MCF 10A (cell line): ENCODE results near the gene CRYBG1. TPM values are rescaled to one million over a fixed set of nuclear protein-coding genes. Genes with fewer than 3 reads are reported as not detected.

Experiments
- BruUV-seq: library from RNA; stranded (reverse); fragments of 400-500 nt; replicated peaks from 2 replicates; lab custom pipeline; 2021; lab: Mats Ljungman, UMichigan
- CTCF ChIA-PET: fragments of 300-600 bp; sonication (Branson Sonifier 250); formaldehyde crosslinking; extraction: SDS; loops from one replicate; lab custom pipeline; 2021; ENCODE audit warnings: antibody characterized with exemption, inconsistent platforms; lab: Yijun Ruan, JAX
- POLR2A ChIA-PET: fragments of 300-600, 350-650 bp; sonication (Branson Sonifier 250); formaldehyde crosslinking; extraction: SDS; loops from one replicate; lab custom pipeline; 2020; ENCODE audit warnings: antibody characterized with exemption, inconsistent platforms; lab: Yijun Ruan, JAX
- DNase-seq: peaks from one replicate; pipeline ENCODE4 v3.0.0-alpha.2; 2018; ENCODE audit not compliant: unreplicated experiment
- H3K27ac Mint-ChIP-seq: one replicate; pipeline ENCODE4 v1.8.0; 2022; ENCODE audit warnings: mild to moderate bottlenecking, low read depth, mixed read lengths; ENCODE audit not compliant: unreplicated experiment
- H3K27me3 Mint-ChIP-seq: one replicate; pipeline ENCODE4 v1.8.0; 2022; ENCODE audit warnings: mixed read lengths; ENCODE audit not compliant: insufficient read depth, unreplicated experiment
- H3K36me3 Mint-ChIP-seq: one replicate; pipeline ENCODE4 v1.8.0; 2022; ENCODE audit warnings: mild to moderate bottlenecking, moderate library complexity, mixed read lengths; ENCODE audit not compliant: insufficient read depth, unreplicated experiment
- H3K4me1 Mint-ChIP-seq: one replicate; pipeline ENCODE4 v1.8.0; 2022; ENCODE audit warnings: mixed read lengths; ENCODE audit not compliant: insufficient read depth, unreplicated experiment
- H3K4me3 Mint-ChIP-seq: one replicate; pipeline ENCODE4 v1.8.0; 2022; ENCODE audit warnings: mild to moderate bottlenecking, moderate library complexity, mixed read lengths; ENCODE audit not compliant: unreplicated experiment
- H3K9me3 Mint-ChIP-seq: one replicate; pipeline ENCODE4 v1.8.0; 2022; ENCODE audit warnings: mixed read lengths; ENCODE audit not compliant: unreplicated experiment
- intact Hi-C: fragments of 100-400 bp; cut with micrococcal nuclease; formaldehyde crosslinking; loops from 2 replicates; pipeline ENCODE4 v1.14.1; 2022
- total RNA-seq: library from RNA; stranded (reverse); gene quantifications from 2 replicates; pipeline ENCODE4 v1.2.3, GENCODE V29; 2022
- TF ChIP-seq, protein P1 (sequence below): fragments of 200-600 bp; IDR thresholded peaks from one replicate; pipeline ENCODE4 v1.8.0; 2022; ENCODE audit warnings: antibody characterized with exemption, mild to moderate bottlenecking; ENCODE audit not compliant: unreplicated experiment

CRYBG1 gene
- total RNA-seq, 1 experiment from 2014 or later = 45.3 TPM

DNA sequence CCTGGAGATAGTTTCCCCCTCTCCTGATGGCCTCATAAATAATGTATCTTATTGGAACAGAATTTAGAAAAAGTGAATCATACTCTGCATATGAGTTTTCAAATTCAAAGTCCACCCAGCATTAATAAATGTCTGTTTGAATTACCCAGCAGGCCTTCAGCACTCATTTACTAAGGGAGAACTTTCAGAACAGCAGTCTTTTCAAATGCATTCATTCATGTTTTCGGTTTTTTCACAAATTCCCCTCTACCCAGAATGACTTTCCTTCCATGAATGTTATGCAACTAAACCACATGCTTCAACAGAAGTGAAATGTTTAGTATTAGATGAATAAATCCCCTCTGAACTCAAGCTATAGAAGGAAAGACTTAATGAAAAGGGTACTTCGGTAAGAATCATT lies 176.3 kb downstream of the CRYBG1 start:
- H3K4me3 Mint-ChIP-seq = no peak overlapping the region
- no peaks in the 10 kb centered on the region for H3K27me3 Mint-ChIP-seq
- H3K4me1 Mint-ChIP-seq = peaks cover 40% of the 10 kb centered on the region
- H3K36me3 Mint-ChIP-seq = peaks cover 69% of the 10 kb centered on the region
- no peak overlapping the region for H3K27ac Mint-ChIP-seq
- no TSS peak for BruUV-seq
- no peaks in the 10 kb centered on the region for H3K9me3 Mint-ChIP-seq
- DNase-seq = no peak
- POLR2A ChIA-PET = interaction anchor here (0.8 to 1.4 kb wide), 3 partner anchors 11 to 31 kb away, joined by 3 to 5 read pairs (median 4); no protein-coding TSS in a partner anchor
- CTCF ChIA-PET = interaction anchor here (1.0 kb wide), 1 partner anchor 90 kb away, joined by 3 read pairs; no protein-coding TSS in a partner anchor
- TF ChIP-seq, protein P1, sequence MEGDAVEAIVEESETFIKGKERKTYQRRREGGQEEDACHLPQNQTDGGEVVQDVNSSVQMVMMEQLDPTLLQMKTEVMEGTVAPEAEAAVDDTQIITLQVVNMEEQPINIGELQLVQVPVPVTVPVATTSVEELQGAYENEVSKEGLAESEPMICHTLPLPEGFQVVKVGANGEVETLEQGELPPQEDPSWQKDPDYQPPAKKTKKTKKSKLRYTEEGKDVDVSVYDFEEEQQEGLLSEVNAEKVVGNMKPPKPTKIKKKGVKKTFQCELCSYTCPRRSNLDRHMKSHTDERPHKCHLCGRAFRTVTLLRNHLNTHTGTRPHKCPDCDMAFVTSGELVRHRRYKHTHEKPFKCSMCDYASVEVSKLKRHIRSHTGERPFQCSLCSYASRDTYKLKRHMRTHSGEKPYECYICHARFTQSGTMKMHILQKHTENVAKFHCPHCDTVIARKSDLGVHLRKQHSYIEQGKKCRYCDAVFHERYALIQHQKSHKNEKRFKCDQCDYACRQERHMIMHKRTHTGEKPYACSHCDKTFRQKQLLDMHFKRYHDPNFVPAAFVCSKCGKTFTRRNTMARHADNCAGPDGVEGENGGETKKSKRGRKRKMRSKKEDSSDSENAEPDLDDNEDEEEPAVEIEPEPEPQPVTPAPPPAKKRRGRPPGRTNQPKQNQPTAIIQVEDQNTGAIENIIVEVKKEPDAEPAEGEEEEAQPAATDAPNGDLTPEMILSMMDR = no peak
- intact Hi-C loops = no loop called here

DNA sequence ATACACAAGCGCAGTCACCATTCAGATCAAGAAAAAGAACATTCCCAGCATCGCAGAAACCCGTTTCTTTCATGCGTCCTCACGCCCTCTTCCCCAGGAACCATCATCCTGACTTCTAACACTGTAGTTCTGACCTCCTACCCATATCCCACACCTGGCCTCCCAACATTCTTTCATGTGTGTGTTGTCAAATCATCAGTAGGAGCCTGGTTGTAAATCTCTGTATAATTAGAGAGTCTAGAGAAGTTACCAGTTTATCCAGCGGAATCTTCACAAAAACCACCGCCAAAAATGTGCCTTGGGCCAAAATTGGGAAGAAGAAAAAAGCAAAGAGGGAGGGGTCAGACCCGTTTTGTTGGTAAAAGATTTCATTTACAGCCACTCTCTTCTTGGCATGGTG lies 177.1 kb downstream of the CRYBG1 start:
- Mint-ChIP-seq H3K27ac (no peak overlapping the region), H3K9me3 (no peaks in the 10 kb centered on the region), H3K4me1 (peaks cover 40% of the 10 kb centered on the region), H3K4me3 (no peak overlapping the region), H3K27me3 (no peaks in the 10 kb centered on the region), H3K36me3 (peaks cover 71% of the 10 kb centered on the region)
- DNase-seq = no peak
- intact Hi-C loops = no loop called here
- ChIA-PET POLR2A (interaction anchor here (1.1 to 1.2 kb wide), 2 partner anchors 9 to 32 kb away, joined by 3 to 5 read pairs; no protein-coding TSS in a partner anchor), CTCF (no interaction called here)
- no TSS peak for BruUV-seq
- TF ChIP-seq, protein P1 = no peak

DNA sequence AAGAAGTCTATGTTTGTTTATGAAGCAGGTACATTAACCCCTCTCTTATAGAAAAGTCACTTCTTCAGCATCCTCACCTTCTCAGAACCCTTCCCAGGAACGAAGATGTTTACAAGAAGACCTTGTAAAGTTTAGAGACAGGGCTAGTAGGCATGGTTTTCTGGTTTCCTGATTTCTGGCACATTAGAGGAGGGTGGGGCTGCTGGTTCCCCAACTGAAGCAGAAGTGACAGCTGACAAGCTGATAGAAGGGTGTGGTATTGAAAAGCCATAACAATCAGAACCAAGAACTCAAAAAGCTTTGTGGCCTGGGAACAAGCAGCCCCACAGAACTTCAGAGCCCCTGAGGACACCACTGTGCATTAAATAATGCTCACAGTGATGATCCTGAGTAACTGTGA lies 177.6 kb downstream of the CRYBG1 start:
- Mint-ChIP-seq H3K4me3 (no peak overlapping the region), H3K27ac (no peak overlapping the region), H3K36me3 (peaks cover 72% of the 10 kb centered on the region), H3K4me1 (peaks cover 35% of the 10 kb centered on the region), H3K9me3 (no peaks in the 10 kb centered on the region), H3K27me3 (no peaks in the 10 kb centered on the region)
- TF ChIP-seq, protein P1 = no peak
- no peak for DNase-seq
- no TSS peak for BruUV-seq
- POLR2A ChIA-PET = interaction anchor here (0.6 to 2.9 kb wide), 6 partner anchors 9 to 28 kb away, joined by 3 to 10 read pairs (median 4); no protein-coding TSS in a partner anchor
- CTCF ChIA-PET = interaction anchor here (0.8 to 1.5 kb wide), 2 partner anchors 12 to 198 kb away, joined by 4 read pairs; no protein-coding TSS in a partner anchor
- intact Hi-C loops = no loop called here

DNA sequence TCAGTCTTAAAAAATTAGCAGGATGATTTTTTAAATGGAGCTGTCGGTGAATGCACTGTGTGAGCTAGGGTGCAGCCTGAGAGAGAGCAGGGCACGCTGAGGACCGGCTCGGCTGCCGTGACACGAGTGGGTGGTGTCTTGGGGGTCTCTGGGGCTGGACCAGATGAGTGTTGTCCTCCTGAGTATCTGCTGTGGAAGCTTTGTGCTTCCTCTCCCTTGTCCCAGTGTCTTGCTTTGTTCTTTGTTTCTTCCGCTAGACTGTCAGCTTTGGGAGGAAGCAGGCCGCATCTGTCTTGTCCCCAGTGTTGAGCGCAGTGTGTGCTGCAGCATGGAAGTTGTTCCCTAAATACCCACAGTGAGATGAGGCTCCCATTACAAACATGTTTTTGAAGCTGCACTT lies 179.4 kb downstream of the CRYBG1 start:
- CTCF ChIA-PET = interaction anchor here (0.7 to 1.8 kb wide), 4 partner anchors 26 to 1407 kb away, joined by 3 to 4 read pairs (median 3); no protein-coding TSS in a partner anchor

More for the DNA sequence above, 179.4 kb downstream of the CRYBG1 start:
- Mint-ChIP-seq H3K27ac (no peak overlapping the region), H3K27me3 (no peaks in the 10 kb centered on the region), H3K4me1 (peaks cover 21% of the 10 kb centered on the region), H3K4me3 (no peak overlapping the region), H3K36me3 (peaks cover 74% of the 10 kb centered on the region), H3K9me3 (no peaks in the 10 kb centered on the region)
- POLR2A ChIA-PET = interaction anchor here (0.6 to 2.9 kb wide), 9 partner anchors 10 to 90 kb away, joined by 3 to 10 read pairs (median 4); no protein-coding TSS in a partner anchor
- TF ChIP-seq, protein P1 = no peak
- no TSS peak for BruUV-seq
- intact Hi-C loops = no loop called here
- DNase-seq = no peak
